Mesodermal cell (in vitro differentiated cells): ENCODE measurements around the gene TNS1.

Source experiments
- H3K27ac ChIP-seq: 2 replicates; pipeline ENCODE4 v1.7.0; 2013; ENCODE audit warnings: mild to moderate bottlenecking, low read depth, low read length, moderate library complexity; ENCODE audit not compliant: severe bottlenecking
- H3K36me3 ChIP-seq: 2 replicates; pipeline ENCODE4 v1.7.1; 2013; ENCODE audit warnings: mild to moderate bottlenecking, low read length, moderate library complexity; ENCODE audit not compliant: control insufficient read depth, insufficient read depth
- H3K4me1 ChIP-seq: one replicate; pipeline ENCODE4 v1.7.1; 2013; ENCODE audit warnings: mild to moderate bottlenecking, low read length; ENCODE audit not compliant: insufficient read depth, control insufficient read depth, poor library complexity, severe bottlenecking
- H3K4me3 ChIP-seq: 2 replicates; pipeline ENCODE4 v1.7.0; 2013; ENCODE audit warnings: low read length, control low read depth, mild to moderate bottlenecking; ENCODE audit not compliant: insufficient read depth, poor library complexity, severe bottlenecking; ENCODE audit errors: extremely low read depth
- H3K9me3 ChIP-seq: 2 replicates; pipeline ENCODE4 v1.7.1; 2013; ENCODE audit warnings: mild to moderate bottlenecking, low read length, moderate library complexity; ENCODE audit not compliant: control insufficient read depth
- WGBS, 2 experiments: methylation state at CpG; one replicate each; pipeline ENCODE4 v1.1.5; 2013; ENCODE audit warnings: missing lambda C conversion rate in 2 of 2; ENCODE audit not compliant: insufficient coverage in 2 of 2; 5-methylcytosine and 5-hydroxymethylcytosine counted together

Gene TNS1

GRCh38 chr2:218029366-218030360 lies 26.9 kb upstream of the TNS1 start:
- H3K27ac ChIP-seq, result no peak overlapping the region
- WGBS, 2 experiments, result 90% methylated on average over 9 to 14 of the region's 17 CpGs

DNA sequence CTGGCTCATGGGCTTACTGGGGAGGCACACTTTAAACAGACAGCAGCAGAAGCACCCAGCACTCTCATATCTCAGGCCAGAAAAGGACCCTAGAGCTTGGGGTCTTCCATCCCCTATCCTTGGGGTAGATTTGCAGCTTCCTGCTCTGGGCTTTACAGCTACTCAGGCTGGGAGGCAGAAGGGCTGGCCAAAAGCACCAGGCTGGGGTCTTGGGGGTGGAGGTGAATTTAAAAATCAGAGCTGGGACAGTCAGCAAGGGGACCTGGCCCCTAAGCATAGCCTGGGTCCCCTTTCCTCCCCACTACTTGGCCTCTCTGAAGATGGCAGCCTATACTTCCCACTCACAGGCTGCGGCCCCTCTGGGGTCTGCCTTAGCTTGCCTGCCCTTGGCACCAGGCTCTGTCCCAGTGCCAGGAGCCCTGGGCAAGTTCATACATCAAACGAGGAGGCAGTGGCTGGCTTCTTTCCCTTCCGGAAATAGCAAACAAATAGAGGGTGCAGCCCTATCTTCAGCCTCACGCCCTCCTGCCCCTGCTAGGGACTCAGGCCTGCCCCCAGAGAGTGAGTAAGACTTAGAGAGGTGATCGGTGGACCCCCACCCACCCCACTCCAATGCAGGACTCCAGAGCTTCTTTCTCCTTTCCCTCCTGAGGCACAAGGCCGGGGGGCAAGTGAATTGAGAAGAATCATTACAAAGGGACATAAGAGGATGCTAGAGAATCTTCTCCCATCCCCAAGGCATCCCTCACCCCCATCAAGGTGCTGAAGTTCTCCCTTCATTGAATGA lies 26.0 kb upstream of the TNS1 start:
- 83 to 96% methylated on average over 3 of the region's 6 CpGs for WGBS, 2 experiments

More at GRCh38 chr2:218029366-218030360, 26.9 kb upstream of the TNS1 start:
- Histone ChIP-seq H3K4me1 (peaks cover 19% of the 10 kb centered on the region), H3K4me3 (no peak overlapping the region), H3K36me3 (no peaks in the 10 kb centered on the region), H3K9me3 (no peaks in the 10 kb centered on the region)

DNA sequence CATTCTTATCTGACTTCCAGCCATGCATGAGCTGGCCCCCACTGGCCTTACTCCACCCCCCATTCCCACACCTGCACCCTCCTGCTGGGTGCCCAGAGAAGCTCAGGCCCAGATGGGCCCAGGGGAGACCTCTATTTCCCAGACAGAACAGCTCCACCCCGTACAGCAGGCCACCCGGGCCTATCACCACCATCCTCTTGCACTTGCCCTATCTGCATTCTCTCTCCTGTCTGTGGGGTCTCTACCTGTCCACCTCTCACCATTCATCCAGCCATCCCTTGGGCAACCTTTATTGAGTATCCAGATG lies 25.3 kb upstream of the TNS1 start:
- peaks cover 5% of the 10 kb centered on the region for H3K4me1 ChIP-seq
- WGBS, 2 experiments, result 100% methylated on average over 2 of the region's 2 CpGs; no CpG with 5 or more reads in 1 of the 2 experiments
- no peak overlapping the region for H3K27ac ChIP-seq
- H3K9me3 ChIP-seq, result no peaks in the 10 kb centered on the region
- no peaks in the 10 kb centered on the region for H3K36me3 ChIP-seq
- H3K4me3 ChIP-seq, result no peak overlapping the region

More for the DNA sequence above, 26.0 kb upstream of the TNS1 start:
- no peaks in the 10 kb centered on the region for H3K9me3 ChIP-seq
- no peak overlapping the region for H3K27ac ChIP-seq
- no peak overlapping the region for H3K4me3 ChIP-seq
- peaks cover 10% of the 10 kb centered on the region for H3K4me1 ChIP-seq
- no peaks in the 10 kb centered on the region for H3K36me3 ChIP-seq

- no peaks in the 10 kb centered on the region for H3K36me3 ChIP-seq
- H3K27ac ChIP-seq, result no peak overlapping the region
- WGBS, 2 experiments, result 91 to 98% methylated on average over 4 to 5 of the region's 6 CpGs
- H3K4me3 ChIP-seq, result no peak overlapping the region
- no peaks in the 10 kb centered on the region for H3K9me3 ChIP-seq
- H3K4me1 ChIP-seq, result peaks cover 5% of the 10 kb centered on the region
Observed at GRCh38 chr2:218027426-218028188, 24.8 kb upstream of the TNS1 start.

DNA sequence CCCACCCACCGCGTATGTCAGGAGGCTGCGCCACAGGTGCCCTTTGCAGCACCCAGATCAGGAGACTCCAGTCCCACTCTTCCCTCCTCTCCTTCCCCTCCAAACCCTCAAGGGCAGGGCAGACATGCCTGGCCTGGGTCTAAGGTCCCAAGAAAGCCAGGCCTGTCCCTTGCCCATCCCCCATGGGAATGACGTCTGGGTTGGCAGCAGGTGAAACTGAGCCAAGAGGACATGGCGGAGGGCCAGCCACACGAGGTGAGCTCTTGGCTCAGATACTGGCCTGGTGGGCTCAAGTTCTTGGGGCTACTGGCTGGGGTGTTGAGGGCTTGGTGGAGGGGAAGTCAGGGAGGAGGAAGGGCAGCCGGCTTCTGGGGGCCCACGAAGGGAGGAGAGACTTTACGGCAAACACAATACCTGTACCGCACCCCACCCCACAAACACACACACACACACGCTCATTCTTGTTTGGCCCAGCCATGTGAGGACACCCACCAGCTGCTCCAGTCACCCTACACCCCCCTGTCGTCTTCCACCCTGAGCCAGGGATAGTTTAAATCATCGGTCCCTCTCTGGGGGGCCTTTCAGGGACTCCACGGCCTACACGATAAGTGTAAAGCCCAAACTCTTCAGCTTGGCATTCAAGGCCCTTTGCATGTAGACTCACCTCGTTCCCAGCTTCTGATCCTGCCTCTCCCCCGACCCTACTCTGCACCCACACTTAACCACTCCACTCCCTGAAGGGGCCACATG lies 24.1 kb upstream of the TNS1 start:
- Histone ChIP-seq H3K9me3 (no peaks in the 10 kb centered on the region), H3K4me3 (no peak overlapping the region), H3K27ac (no peak overlapping the region), H3K36me3 (no peaks in the 10 kb centered on the region), H3K4me1 (peaks cover 5% of the 10 kb centered on the region)
- WGBS, 2 experiments, result 80 to 91% methylated on average over 9 to 14 of the region's 17 CpGs

DNA sequence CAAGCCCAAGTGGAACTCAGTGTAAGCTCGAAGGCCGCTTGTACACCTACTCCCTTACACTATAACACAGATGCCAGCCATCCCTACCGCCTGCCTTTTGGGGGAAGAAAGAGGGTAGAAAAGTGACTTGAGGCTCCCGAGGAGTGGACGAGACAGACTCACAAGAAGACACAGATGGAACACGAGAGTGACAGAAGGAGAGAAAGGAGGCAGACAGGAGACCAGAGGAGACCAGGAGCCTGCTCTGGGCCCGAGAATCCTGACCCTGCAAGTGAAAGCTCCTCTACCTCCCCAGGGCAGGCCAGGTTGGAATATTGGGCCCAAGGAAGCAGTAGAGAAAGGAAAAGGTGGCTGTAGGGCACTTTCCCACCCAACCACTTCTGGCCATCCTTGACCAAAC lies 23.4 kb upstream of the TNS1 start:
- peaks cover 5% of the 10 kb centered on the region for H3K4me1 ChIP-seq
- H3K36me3 ChIP-seq, result no peaks in the 10 kb centered on the region
- WGBS, 2 experiments, result 82 to 95% methylated on average over 3 to 5 of the region's 7 CpGs
- H3K9me3 ChIP-seq, result no peaks in the 10 kb centered on the region
- no peak overlapping the region for H3K27ac ChIP-seq
- no peak overlapping the region for H3K4me3 ChIP-seq

DNA sequence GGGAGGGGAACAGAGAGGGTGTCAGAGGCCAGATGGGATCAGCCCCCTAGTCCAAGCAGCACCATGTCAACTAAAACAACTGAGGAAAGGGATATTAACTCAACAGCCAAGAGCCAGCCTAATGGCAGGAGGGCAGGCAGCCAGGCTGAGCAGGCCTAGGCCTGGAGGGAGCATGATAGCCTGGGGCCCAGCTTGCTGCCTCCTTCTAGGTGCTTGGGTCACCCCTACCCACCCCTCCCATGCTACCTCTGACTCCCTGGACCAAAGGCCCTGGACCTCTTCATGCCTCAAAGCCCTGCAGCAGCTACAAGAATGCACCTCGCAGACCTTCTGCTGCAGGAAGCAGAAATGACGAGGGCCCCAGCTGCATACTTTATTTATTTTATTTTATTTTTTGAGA lies 22.1 kb upstream of the TNS1 start:
- no CpG with 5 or more reads among the region's 2 CpGs for WGBS, 2 experiments

GRCh38 chr2:218024336-218024735 lies 21.5 kb upstream of the TNS1 start:
- 60 to 80% methylated on average over 1 of the region's 2 CpGs for WGBS, 2 experiments
- H3K36me3 ChIP-seq, result no peaks in the 10 kb centered on the region
- H3K27ac ChIP-seq, result no peak overlapping the region
- no peak overlapping the region for H3K4me3 ChIP-seq
- no peaks in the 10 kb centered on the region for H3K9me3 ChIP-seq
- H3K4me1 ChIP-seq, result peaks cover 5% of the 10 kb centered on the region

More for the DNA sequence above, 22.1 kb upstream of the TNS1 start:
- Histone ChIP-seq H3K27ac (no peak overlapping the region), H3K9me3 (no peaks in the 10 kb centered on the region), H3K36me3 (no peaks in the 10 kb centered on the region), H3K4me1 (peaks cover 5% of the 10 kb centered on the region), H3K4me3 (no peak overlapping the region)

DNA sequence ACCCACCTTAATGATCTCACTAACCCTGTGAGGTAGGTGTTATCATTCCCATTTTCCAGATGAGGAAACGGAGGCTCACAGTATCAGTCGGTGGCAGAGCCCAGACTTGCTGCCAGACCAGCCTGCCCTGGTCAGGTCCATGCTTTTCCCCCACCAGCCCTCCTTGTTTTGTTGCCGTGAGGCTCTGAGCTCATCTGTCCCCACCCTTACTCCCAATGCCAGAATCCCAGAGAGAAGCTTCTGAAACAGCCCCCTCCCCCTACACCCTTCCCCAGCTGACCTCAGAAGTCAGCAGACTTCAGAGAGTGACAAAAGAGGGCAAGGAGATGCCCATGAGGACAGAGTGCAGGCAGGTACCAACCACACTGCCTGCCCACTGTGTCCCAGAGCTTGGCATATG lies 20.8 kb upstream of the TNS1 start:
- Histone ChIP-seq H3K9me3 (no peaks in the 10 kb centered on the region), H3K36me3 (no peaks in the 10 kb centered on the region), H3K27ac (no peak overlapping the region), H3K4me3 (no peak overlapping the region), H3K4me1 (peaks cover 7% of the 10 kb centered on the region)
- WGBS, 2 experiments, result 85 to 93% methylated on average over 2 to 3 of the region's 3 CpGs
